K562 (cell line): ENCODE results near the gene TRIOBP. TPM values are rescaled to one million over a fixed set of nuclear protein-coding genes. Genes with fewer than 3 reads are reported as not detected.

Experiments used
- BRF1 ChIP-seq: IDR thresholded peaks from 3 replicates; pipeline ENCODE4 v1.6.1; 2011; ENCODE audit warnings: borderline replicate concordance, mild to moderate bottlenecking; ENCODE audit not compliant: insufficient read length; ENCODE audit errors: extremely low read depth
- CTCF ChIP-seq, 3 experiments: IDR thresholded peaks in 2 of 3; conservative IDR thresholded peaks in 1 of 3; 2 replicates each; pipeline ENCODE4 v1.5.1; 2011 to 2012; ENCODE audit warnings: low read length in 3 of 3, mild to moderate bottlenecking in 3 of 3, control low read depth in 2 of 3, improper control_type of control experiment in 1 of 3, inconsistent platforms in 1 of 3, low read depth in 1 of 3, mixed read lengths in 1 of 3, moderate library complexity in 1 of 3; ENCODE audit not compliant: insufficient read depth in 2 of 3
- FOXJ3 ChIP-seq: sonication (generic); formaldehyde crosslinking; IDR thresholded peaks from 2 replicates; pipeline ENCODE4 v1.4.0; 2020; ENCODE audit warnings: mild to moderate bottlenecking, missing genetic modification reagents
- FOXP1 ChIP-seq: sonication (generic); formaldehyde crosslinking; IDR thresholded peaks from 2 replicates; pipeline ENCODE4 v1.8.0; 2022; ENCODE audit warnings: mild to moderate bottlenecking, missing genetic modification reagents
- HOMEZ ChIP-seq: fragments of 250-450 bp; sonication (Bioruptor Pico); IDR thresholded peaks from 2 replicates; pipeline ENCODE4 v1.4.0; 2020; ENCODE audit warnings: mild to moderate bottlenecking, moderate library complexity
- MGA ChIP-seq: fragments of 450-650 bp; IDR thresholded peaks from 2 replicates; pipeline ENCODE4 v1.6.1; 2016; ENCODE audit warnings: mild to moderate bottlenecking, moderate library complexity
- SMAD3 ChIP-seq: fragments of 450-650 bp; formaldehyde crosslinking; conservative IDR thresholded peaks from 2 replicates; pipeline ENCODE4 v1.4.0; 2020; ENCODE audit warnings: mild to moderate bottlenecking
- TFAP4 ChIP-seq: sonication (generic); formaldehyde crosslinking; IDR thresholded peaks from 2 replicates; pipeline ENCODE4 v1.8.0; 2022; ENCODE audit warnings: missing genetic modification reagents, mild to moderate bottlenecking, moderate library complexity, borderline replicate concordance
- ZBED1 ChIP-seq: IDR thresholded peaks from 2 replicates; pipeline ENCODE4 v1.6.1; 2014
- ZNF3 ChIP-seq: fragments of 250-450 bp; sonication (Bioruptor Pico); IDR thresholded peaks from 2 replicates; pipeline ENCODE4 v1.5.0; 2021; ENCODE audit warnings: mild to moderate bottlenecking, moderate library complexity
- ZNF324 ChIP-seq: fragments of 250-450 bp; sonication (Bioruptor Pico); IDR thresholded peaks from 2 replicates; pipeline ENCODE4 v1.4.0; 2020; ENCODE audit warnings: mild to moderate bottlenecking
- polyA plus RNA-seq, 8 experiments: library from polyadenylated mRNA; depleted of rRNA in 4 of 8; stranded (reverse) in 5 of 8; unstranded in 3 of 8; fragments of >200 nt; fragmentation: Nextera tagmentation in 2 of 8; fragmentation: Illumina TruSeq in 1 of 8; extraction: Ambion mirVana in 2 of 8; extraction: Trizol in 1 of 8; gene quantifications; 2 replicates each; pipeline versions ENCODE4 v1.2.1 to v1.2.3, GENCODE V29; 2011 to 2014; ENCODE audit warnings: inconsistent platforms in 1 of 8, missing spikeins in 1 of 8
- total RNA-seq, 7 experiments: library from RNA; depleted of rRNA in 6 of 7; stranded (reverse); fragments of >200 nt in 6 of 7; fragmentation: Illumina TruSeq in 2 of 7; extraction: Trizol in 2 of 7; gene quantifications; 2 replicates each; pipeline versions ENCODE4 v1.2.1 to v1.2.3, GENCODE V29; 2011 to 2021; ENCODE audit warnings: low replicate concordance in 1 of 7

Gene TRIOBP
- total and polyA plus RNA-seq, 9 of the 15 experiments (the other 6 are each of a cell fraction or from before 2014, with no cell fraction given): 0.24 to 13.8 (median 5.5) TPM

- 0 out of 2 replicates have a peak, but pooled peaks have one; percentile 20 for TF ChIP-seq MGA
- TF ChIP-seq TFAP4 (CRISPR knock-in tag): no peak
- TF ChIP-seq CTCF (IDR thresholded peaks at IDR 0.05 in 2 of 3, conservative IDR thresholded peaks at IDR 0.05 in 1 of 3; ENCODE audit: insufficient read depth in 2 of 3, low read depth in 1 of 3, low read length in 3 of 3): peak; percentile 45 to 72 (median 52); a peak in 5 of 6 replicates
- no peak for TF ChIP-seq ZNF324 (CRISPR knock-in tag)
- no peak for TF ChIP-seq SMAD3 (CRISPR knock-in tag)
- no peak for TF ChIP-seq FOXP1
- TF ChIP-seq ZBED1: no peak
- TF ChIP-seq ZNF3 (CRISPR knock-in tag): no peak
- no peak for TF ChIP-seq BRF1
- TF ChIP-seq HOMEZ: no peak
- TF ChIP-seq FOXJ3 (CRISPR knock-in tag): no peak
Observed at GRCh38 chr22:37782340-37783168, 85.7 kb downstream of the TRIOBP start (continued).
